SKM-1 (cell line): ENCODE measurements around the gene ZFHX2.
"Not testable (repeated sequence)": the region's sequence is repeated elsewhere in the genome, so short reads cannot be mapped to it uniquely, and the experiment has no call there.

Experiments
- DNase-seq: peaks from one replicate; lab custom pipeline; 2025; ENCODE audit not compliant: unreplicated experiment; lab: John Stamatoyannopoulos, UW

The ZFHX2 gene

GRCh38 chr14:23551266-23552028 lies at the start of gene ZFHX2:
Gene ZFHX2, minus strand, starts transcription at chr14:23551765. Its CDS starts 16,440 bp downstream, at chr14:23535325.
- peak; percentile 2 for DNase-seq

DNA sequence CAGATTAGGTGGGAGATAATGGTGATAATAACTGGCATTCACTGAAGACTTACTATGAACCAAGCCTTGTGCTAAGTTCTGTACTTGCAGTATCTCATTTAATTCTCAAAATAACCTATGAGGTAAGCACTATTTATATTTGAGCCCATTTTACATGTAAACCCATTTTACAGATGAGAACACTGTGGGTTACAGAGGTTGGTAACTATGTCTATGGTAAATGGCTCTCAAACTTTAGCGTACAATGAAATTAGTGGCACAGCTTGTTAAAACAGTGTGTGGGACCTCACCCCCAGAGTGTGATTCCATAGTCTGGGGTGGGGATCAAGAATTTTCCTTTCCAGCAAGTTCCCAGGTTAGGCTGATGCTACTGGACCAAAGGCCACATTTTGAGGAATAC lies 49.2 kb upstream of the ZFHX2 start:
- DNase-seq: no peak

DNA sequence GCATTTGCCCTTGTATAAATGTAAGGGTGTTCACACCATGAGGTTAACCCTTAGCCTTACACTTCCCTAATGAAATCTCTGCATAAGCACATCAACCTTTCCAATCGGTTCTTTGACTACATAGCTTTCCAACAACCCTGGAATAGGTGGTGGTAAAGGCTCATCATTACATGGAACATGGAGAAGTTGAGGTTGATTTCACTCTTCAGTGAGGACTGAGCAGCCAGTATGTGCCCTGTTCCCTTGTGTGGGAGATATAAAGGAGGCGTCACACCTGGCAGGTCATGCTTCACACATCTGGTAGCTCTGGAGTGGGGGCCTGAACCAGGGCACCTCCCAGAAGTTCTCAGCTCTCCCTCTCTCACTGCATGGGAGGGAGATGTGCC lies 48.8 kb upstream of the ZFHX2 start:
- DNase-seq: no peak

GRCh38 chr14:23594191-23594590 lies 42.6 kb upstream of the ZFHX2 start:
- not testable (repeated sequence) for DNase-seq

GRCh38 chr14:23590198-23590597 lies 38.6 kb upstream of the ZFHX2 start:
- no peak for DNase-seq

- no peak for DNase-seq
Measured at GRCh38 chr14:23589606-23590005, 38.0 kb upstream of the ZFHX2 start.

DNA sequence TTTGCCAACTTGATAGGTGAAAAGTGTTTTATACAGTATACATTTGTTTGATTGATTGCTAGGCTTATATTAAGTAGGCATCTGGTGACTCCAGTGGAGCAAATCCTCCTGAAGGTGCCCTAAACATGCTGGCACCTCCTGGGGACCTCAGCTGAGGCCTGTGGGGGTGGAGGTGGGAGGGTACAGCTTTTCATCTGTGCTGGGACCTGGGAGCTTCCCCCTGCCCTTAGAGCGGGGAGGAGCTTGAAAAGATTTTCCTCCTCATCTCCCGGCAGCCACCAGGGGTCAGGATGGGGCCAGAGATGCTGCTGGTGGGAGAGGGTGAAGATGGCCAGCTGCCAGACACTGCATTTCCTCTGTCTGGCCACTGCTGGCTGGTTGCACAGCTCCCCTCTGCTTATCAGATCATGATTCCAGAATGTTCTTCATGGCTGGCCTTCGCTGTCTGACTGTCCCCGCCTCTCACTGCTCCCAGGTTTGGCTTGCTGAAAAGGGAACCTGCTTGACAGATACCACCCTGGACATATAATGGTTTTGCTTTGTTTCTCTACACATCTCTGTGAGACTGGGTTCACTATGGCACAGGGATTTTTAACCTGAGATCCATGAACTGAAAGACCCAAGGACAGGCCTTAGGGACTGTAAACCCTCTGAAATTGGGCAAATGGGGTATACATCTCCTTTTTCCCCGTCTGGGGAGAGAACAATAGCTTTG lies 37.5 kb upstream of the ZFHX2 start:
- peak; percentile 75 for DNase-seq

DNA sequence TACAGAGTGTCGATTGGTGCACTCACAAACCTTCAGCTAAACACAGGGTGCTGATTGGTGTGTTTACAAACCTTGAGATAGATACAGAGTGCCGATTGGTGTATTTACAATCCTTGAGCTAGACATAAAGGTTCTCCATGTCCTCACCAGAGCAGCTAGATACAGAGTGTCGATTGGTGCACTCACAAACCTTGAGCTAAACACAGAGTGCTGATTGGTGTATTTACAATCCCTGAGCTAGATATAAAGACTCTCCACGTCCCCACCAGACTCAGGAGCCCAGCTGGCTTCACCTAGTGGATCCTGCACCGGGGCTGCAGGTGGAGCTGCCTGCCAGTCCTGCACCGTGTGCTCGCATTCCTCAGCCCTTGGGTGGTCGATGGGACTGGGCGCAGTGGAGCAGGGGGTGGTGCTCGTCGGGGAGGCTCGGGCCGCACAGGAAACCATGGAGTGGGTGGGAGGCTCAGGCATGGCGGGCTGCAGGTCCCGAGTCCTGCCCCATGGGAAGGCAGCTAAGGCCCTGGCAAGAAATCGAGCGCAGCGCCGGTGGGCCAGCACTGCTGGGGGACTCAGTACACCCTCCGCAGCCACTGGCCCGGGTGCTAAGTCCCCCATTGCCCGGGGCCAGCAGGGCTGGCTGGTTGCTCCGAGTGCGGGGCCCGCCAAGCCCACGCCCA lies 33.1 kb upstream of the ZFHX2 start:
- not testable (repeated sequence) for DNase-seq

DNA sequence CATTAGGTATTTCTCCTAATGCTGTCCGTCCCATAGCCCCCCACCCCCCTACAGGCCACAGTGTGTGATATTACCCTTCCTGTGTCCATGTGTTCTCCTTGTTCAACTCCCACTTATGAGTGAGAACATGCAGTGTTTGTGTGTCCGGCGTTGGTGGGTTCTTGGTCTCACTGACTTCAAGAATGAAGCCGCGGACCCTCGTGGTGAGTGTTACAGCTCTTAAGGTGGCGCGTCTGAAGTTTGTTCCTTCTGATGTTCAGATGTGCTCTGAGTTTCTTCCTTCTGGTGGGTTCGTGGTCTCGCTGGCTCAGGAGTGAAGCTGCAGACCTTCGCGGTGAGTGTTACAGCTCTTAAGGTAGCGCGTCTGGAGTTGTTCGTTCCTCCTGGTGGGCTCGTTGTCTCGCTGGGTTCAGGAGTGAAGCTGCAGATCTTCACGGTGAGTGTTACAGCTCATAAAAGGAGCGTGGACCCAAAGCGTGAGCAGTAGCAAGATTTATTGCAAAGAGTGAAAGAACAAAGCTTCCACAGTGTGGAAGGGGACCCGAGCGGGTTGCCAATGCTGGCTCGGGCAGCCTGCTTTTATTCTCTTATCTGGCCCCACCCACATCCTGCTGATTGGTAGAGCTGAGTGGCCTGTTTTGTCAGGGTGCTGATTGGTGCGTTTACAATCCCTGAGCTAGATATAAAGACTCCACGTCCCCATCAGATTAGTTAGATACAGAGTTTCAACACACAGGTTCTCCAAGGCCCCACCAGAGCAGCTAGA lies 32.4 kb upstream of the ZFHX2 start:
- not testable (repeated sequence) for DNase-seq

- DNase-seq: no peak
Measured at GRCh38 chr14:23582906-23583760, 31.6 kb upstream of the ZFHX2 start.

DNA sequence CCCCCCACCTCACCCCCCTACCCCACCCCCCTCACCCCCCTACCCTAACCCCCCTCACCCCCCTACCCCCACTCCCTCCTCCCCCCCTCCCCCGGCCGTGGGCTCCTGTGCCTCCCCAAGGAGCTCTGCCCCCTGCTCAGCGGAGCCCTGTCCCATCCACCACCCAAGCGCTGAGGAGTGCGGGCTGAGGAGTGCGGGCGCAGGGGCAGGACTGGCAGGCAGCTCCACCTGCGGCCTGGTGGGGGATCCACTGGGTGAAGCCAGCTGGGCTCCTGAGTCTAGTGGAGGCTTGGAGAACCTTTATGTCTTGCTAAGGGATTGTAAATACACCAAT lies 29.4 kb upstream of the ZFHX2 start:
- no peak for DNase-seq

DNA sequence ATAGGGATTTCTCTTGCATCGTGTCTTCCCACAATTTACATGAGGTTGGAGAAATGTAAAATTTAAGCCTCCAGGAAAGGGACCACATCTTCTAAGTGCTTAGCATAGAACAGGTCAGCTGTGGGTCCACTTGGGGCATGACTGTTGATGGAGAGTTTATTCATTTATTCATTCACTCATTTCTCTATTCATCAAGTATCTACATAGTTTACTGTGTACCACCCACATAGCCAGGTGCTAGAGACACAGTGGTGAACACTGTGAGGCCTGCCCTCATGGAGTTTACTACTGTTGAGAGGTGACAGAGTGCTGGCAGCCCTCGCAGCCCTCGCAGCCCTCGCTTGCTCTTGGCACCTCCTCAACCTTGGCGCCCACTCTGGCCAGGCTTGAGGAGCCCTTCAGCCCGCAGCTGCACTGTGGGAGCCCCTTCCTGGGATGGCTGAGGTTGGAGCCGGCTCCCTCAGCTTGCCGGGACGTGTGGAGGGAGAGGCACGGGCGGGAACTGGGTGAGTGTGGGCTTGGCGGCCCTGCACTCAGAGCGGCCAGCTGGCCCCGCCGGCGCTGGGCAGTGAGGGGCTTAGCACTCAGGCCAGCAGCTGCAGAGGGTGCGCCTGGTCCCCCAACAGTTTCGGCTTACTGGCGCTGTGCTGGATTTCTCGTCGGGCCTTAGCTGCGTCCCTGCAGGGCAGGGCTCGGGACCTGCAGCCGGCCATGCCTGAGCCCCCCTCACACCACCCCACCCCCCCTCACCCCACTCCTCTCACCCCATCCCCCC lies 28.8 kb upstream of the ZFHX2 start:
- DNase-seq: no peak

- DNase-seq: no peak
Measured at GRCh38 chr14:23579739-23580138, 28.2 kb upstream of the ZFHX2 start.

GRCh38 chr14:23579311-23579630 lies 27.7 kb upstream of the ZFHX2 start:
- no peak for DNase-seq

DNA sequence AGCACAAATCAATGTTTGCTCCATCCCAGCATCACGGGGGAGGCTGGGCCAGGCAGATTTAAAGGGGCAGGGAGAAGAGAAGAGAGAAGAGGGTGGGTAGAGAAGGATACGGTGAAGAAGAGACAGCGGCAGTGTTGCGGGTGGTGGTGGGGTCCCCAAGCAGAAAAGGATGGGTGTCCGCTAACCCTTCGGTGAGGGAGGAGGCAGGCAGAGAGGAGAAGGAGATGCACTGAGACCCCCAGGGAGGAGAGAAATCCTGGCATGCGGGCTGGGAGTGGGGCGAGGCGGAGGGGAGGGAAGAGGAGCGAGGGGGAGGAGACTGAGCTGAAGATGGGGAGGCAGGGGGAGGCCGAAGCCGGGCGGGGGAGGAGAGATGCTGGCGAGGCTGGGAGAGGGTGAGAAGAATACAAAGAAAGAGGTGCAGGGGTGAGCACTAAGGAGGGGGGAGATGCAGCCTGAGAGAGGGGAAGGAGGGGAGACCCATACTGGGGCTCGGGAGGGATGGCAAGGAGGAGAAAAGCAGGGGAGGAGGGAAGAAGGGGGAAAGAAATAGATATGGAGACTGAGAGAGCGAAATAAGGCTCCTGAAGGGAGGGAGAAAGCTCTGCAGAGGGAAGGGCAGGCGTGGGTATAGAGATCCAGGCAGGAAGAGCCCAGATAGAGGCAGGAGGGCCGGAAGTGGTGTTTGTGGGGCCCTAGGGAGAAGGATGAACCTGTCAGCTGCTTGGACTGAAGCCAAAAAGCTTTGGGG lies 27.2 kb upstream of the ZFHX2 start, which contains the start of gene JPH4:
Gene JPH4 (minus strand): TSS at position 231 of the 751 bp plus-strand sequence. CDS start 1,337 bp downstream, outside the sequence.
- DNase-seq: no peak

DNA sequence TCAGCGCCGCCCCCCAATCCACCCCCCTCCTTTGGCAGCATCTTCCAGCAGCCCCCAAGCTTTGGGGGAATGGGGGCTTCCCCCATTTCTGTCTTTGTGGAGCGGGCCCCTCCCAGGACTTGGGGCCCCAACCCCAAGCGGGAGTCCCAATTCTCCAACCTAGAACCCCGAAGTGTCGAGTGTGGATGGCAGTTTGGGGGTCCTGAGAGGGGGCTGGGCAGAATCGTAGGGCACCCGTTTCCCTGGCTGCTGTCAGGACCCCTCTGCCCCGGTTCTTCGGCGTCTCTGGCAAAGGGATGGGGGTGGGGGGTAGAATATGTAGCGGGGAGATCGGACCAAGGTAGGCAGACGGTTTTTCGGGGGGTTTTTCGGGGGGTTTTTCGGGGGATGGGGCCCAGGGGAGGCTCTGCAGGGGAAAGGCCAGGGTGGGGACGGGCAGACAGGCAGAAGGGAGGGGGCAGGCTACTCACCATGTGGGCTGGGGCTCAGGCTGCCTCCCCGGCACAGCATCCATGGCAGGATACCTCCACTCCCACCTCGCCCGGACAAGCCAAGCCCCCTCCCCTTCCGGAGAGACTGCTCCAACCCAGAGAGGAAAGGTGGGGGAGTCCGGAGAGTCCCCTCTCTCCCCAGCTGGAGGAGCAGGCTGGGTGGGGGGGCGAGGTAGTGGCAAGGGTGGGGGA lies 26.3 kb upstream of the ZFHX2 start:
- no peak for DNase-seq

GRCh38 chr14:23577004-23577681 lies 25.6 kb upstream of the ZFHX2 start:
- DNase-seq: no peak
